GM23248 (cell line): ENCODE measurements around the gene GALNT12. TPM values are rescaled to one million over a fixed set of nuclear protein-coding genes. Genes with fewer than 3 reads are reported as not detected.
A peak's percentile ranks its signal among the peaks of the same experiment; 100 is the strongest.

ENCODE experiments used
- DNase-seq: peaks from one replicate; pipeline ENCODE4 v3.0.0-alpha.2; 2015
- H2AFZ ChIP-seq: fragments of 200-600 bp; sonication (generic); 2 replicates; pipeline ENCODE4 v1.6.1; 2016; ENCODE audit warnings: antibody characterized with exemption
- H3F3A ChIP-seq: fragments of 200-600 bp; sonication (generic); 2 replicates; pipeline ENCODE4 v1.6.1; 2016; ENCODE audit warnings: mild to moderate bottlenecking, antibody characterized with exemption, mixed run types; ENCODE audit not compliant: insufficient read depth
- H3K27ac ChIP-seq: fragments of 200-600 bp; sonication (generic); 2 replicates; pipeline ENCODE4 v1.5.1; 2016; ENCODE audit warnings: mild to moderate bottlenecking
- H3K27me3 ChIP-seq: fragments of 200-600 bp; sonication (generic); replicated peaks from 2 replicates; pipeline ENCODE4 v1.6.1; 2016; ENCODE audit warnings: mild to moderate bottlenecking; ENCODE audit not compliant: insufficient read depth
- H3K36me3 ChIP-seq: fragments of 200-600 bp; sonication (generic); 2 replicates; pipeline ENCODE4 v1.6.1; 2016; ENCODE audit warnings: low read depth, mild to moderate bottlenecking
- H3K4me1 ChIP-seq: fragments of 200-600 bp; sonication (generic); 2 replicates; pipeline ENCODE4 v1.6.1; 2016; ENCODE audit warnings: mild to moderate bottlenecking; ENCODE audit not compliant: insufficient read depth
- H3K4me2 ChIP-seq: fragments of 200-600 bp; sonication (generic); one replicate; pipeline ENCODE4 v1.6.1; 2016; ENCODE audit warnings: mild to moderate bottlenecking; ENCODE audit not compliant: unreplicated experiment
- H3K4me3 ChIP-seq: fragments of 200-600 bp; sonication (generic); 2 replicates; pipeline ENCODE4 v1.5.1; 2016; ENCODE audit warnings: mild to moderate bottlenecking
- H3K79me2 ChIP-seq: fragments of 200-600 bp; sonication (generic); 2 replicates; pipeline ENCODE4 v1.6.1; 2016; ENCODE audit warnings: mild to moderate bottlenecking; ENCODE audit not compliant: insufficient read depth
- H3K9ac ChIP-seq: fragments of 200-600 bp; sonication (generic); 2 replicates; pipeline ENCODE4 v1.6.1; 2016; ENCODE audit warnings: mild to moderate bottlenecking
- H3K9me2 ChIP-seq: fragments of 200-600 bp; sonication (generic); 2 replicates; pipeline ENCODE4 v1.6.1; 2016; ENCODE audit warnings: mixed run types, mild to moderate bottlenecking, moderate library complexity; ENCODE audit not compliant: insufficient read depth
- H3K9me3 ChIP-seq: fragments of 200-600 bp; sonication (generic); one replicate; pipeline ENCODE4 v1.6.1; 2017; ENCODE audit warnings: low read depth
- H4K20me1 ChIP-seq: fragments of 200-600 bp; sonication (generic); 2 replicates; pipeline ENCODE4 v1.6.0; 2016; ENCODE audit not compliant: insufficient read depth
- EZH2 ChIP-seq: fragments of 200-600 bp; sonication (generic); IDR thresholded peaks from 2 replicates; pipeline ENCODE4 v1.6.1; 2018; ENCODE audit warnings: antibody characterized with exemption, mild to moderate bottlenecking; ENCODE audit not compliant: insufficient read depth, poor library complexity, severe bottlenecking
- EZH2phosphoT487 ChIP-seq: fragments of 200-600 bp; sonication (generic); IDR thresholded peaks from 2 replicates; pipeline ENCODE4 v1.6.1; 2018; ENCODE audit warnings: antibody characterized with exemption, moderate library complexity, mild to moderate bottlenecking, low read depth; ENCODE audit not compliant: insufficient read depth
- WGBS, 2 experiments: methylation state at CpG; one replicate each; pipeline ENCODE4 v1.1.6; 2015 to 2017; ENCODE audit warnings: low lambda C conversion rate in 2 of 2, low coverage in 1 of 2; ENCODE audit errors: missing lambda C conversion rate in 2 of 2; 5-methylcytosine and 5-hydroxymethylcytosine counted together
- in situ Hi-C: fragments of 300-500 bp; cut with MboI; formaldehyde crosslinking; loops from 2 replicates; pipeline ENCODE4 v1.15.0; 2020
- polyA plus RNA-seq: library from polyadenylated mRNA; unstranded; fragments of >200 nt; fragmentation: Nextera tagmentation; extraction: Ambion mirVana; gene quantifications from 2 replicates; pipeline ENCODE4 v1.2.1, GENCODE V29; 2016
- total RNA-seq: library from RNA; depleted of rRNA; stranded (reverse); fragments of >200 nt; shearing (Covaris generic); gene quantifications from 2 replicates; pipeline ENCODE4 v1.2.3, GENCODE V29; 2014

GALNT12 gene
- total and polyA plus RNA-seq, 2 experiments from 2014 or later, result 0.74 to 10.1 TPM

GRCh38 chr9:98823666-98824334, 16.3 kb downstream of the GALNT12 start:
- Histone ChIP-seq H3K36me3 (no peaks in the 10 kb centered on the region; the same call in 1 of the 2 replicates), H3K9me2 (no peaks in the 10 kb centered on the region), H3K4me1 (no peaks in the 10 kb centered on the region), H3F3A (no peaks in the 10 kb centered on the region), H4K20me1 (no peaks in the 10 kb centered on the region), H3K27ac (no peak overlapping the region), H3K9ac (no peak overlapping the region), H3K4me3 (no peak overlapping the region), H3K9me3 (no peaks in the 10 kb centered on the region), H2AFZ (no peak overlapping the region), H3K4me2 (no peak overlapping the region), H3K27me3 (no peaks in the 10 kb centered on the region), H3K79me2 (no peaks in the 10 kb centered on the region)
- DNase-seq, result peak; percentile 9
- TF ChIP-seq EZH2, result no peak
- no peak for TF ChIP-seq EZH2phosphoT487
- in situ Hi-C loops, result no loop called here
- WGBS, 2 experiments, result 92 to 96% methylated on average over 3 of the region's 3 CpGs

DNA sequence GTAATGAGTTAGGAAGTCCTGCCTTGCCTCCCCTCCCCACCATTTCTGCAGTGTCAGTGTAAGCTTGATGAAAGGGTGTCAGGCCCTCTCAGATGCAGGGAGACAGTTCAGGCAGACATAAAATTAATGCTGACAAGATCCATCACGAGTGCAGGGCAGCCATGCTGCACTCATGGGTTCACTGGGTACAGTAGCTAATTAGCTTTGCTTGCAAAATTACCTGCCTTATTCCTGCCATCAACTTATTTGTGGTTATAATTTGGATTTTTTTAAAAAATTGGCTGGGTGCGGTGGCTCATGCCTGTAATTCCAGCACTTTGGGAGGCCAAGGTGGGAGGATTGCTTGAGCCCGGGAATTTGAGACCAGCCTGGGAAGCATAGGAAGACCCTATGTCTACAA, 17.9 kb downstream of the GALNT12 start:
- TF ChIP-seq EZH2, result no peak
- TF ChIP-seq EZH2phosphoT487, result no peak
- H3K79me2 ChIP-seq, result no peaks in the 10 kb centered on the region
- H3K27me3 ChIP-seq, result no peaks in the 10 kb centered on the region
- H3K9me2 ChIP-seq, result no peaks in the 10 kb centered on the region
- H4K20me1 ChIP-seq, result no peaks in the 10 kb centered on the region
- no peaks in the 10 kb centered on the region for H3K4me1 ChIP-seq
- H3K9me3 ChIP-seq, result no peaks in the 10 kb centered on the region
- no peak for DNase-seq
- H3K36me3 ChIP-seq, result no peaks in the 10 kb centered on the region
- H3K9ac ChIP-seq, result no peak overlapping the region
- H3F3A ChIP-seq, result no peaks in the 10 kb centered on the region
- no peak overlapping the region for H3K4me3 ChIP-seq
- H3K27ac ChIP-seq, result no peak overlapping the region
- no peak overlapping the region for H2AFZ ChIP-seq
- H3K4me2 ChIP-seq, result no peak overlapping the region
- WGBS, 2 experiments, result 57 to 63% methylated on average over 3 of the region's 3 CpGs
- in situ Hi-C loops, result no loop called here

DNA sequence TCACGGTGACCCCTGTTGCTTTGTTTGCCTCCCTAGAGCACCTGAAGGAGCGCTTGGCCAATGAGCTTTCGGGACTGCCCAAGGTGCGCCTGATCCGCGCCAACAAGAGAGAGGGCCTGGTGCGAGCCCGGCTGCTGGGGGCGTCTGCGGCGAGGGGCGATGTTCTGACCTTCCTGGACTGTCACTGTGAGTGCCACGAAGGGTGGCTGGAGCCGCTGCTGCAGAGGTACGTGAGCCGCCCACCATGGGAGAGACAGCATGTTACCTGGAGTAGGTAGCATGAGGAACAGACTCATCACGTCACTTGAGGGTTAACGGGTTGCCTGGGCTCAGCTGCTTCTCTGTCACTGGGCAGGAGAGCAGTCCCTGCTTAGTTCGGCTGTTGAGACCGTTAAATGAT, 19.2 kb downstream of the GALNT12 start:
- no peak for TF ChIP-seq EZH2
- in situ Hi-C loops, result no loop called here
- whole genome bisulfite sequencing, 2 experiments, result 78 to 85% methylated on average over 15 to 20 of the region's 20 CpGs

DNA sequence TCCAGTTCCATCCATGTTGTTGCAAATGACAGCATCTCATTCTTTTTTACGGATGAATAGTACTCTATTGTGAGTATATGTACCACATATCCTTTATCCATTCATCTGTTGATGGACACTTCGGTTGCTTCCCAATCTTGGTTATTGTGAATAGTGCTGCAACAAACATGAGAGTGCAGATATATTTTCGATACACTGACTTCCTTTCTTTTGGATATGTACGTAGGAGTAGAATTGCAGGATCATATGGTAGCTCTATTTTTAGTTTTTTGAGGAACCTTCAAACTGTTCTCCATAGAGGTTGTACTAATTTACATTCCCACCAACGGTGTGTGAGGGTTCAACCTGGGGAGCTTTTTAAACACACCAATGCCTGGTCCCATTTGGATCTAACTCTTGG, 22.3 kb downstream of the GALNT12 start:
- DNase-seq, result no peak
- no peaks in the 10 kb centered on the region for H3K27me3 ChIP-seq
- no peaks in the 10 kb centered on the region for H3K9me2 ChIP-seq
- no peaks in the 10 kb centered on the region for H3K79me2 ChIP-seq
- no peak for TF ChIP-seq EZH2phosphoT487
- no peak for TF ChIP-seq EZH2
- in situ Hi-C loops, result no loop called here
- no peak overlapping the region for H3K4me3 ChIP-seq
- H2AFZ ChIP-seq, result no peak overlapping the region
- no peaks in the 10 kb centered on the region for H3K9me3 ChIP-seq
- no peaks in the 10 kb centered on the region for H3F3A ChIP-seq
- H3K4me2 ChIP-seq, result no peak overlapping the region
- no peaks in the 10 kb centered on the region for H3K4me1 ChIP-seq
- no peak overlapping the region for H3K9ac ChIP-seq
- no peak overlapping the region for H3K27ac ChIP-seq
- WGBS, 2 experiments, result 86 to 92% methylated on average over 5 of the region's 5 CpGs
- H4K20me1 ChIP-seq, result no peaks in the 10 kb centered on the region
- H3K36me3 ChIP-seq, result no peaks in the 10 kb centered on the region

More for the DNA sequence above, 19.2 kb downstream of the GALNT12 start:
- Histone ChIP-seq H3K4me2 (no peak overlapping the region), H3K4me1 (no peaks in the 10 kb centered on the region), H3K9me3 (no peaks in the 10 kb centered on the region), H2AFZ (no peak overlapping the region), H3K9me2 (no peaks in the 10 kb centered on the region), H3K27ac (no peak overlapping the region), H3F3A (no peaks in the 10 kb centered on the region), H3K4me3 (no peak overlapping the region), H3K79me2 (no peaks in the 10 kb centered on the region), H3K9ac (no peak overlapping the region), H4K20me1 (no peaks in the 10 kb centered on the region), H3K27me3 (no peaks in the 10 kb centered on the region), H3K36me3 (no peaks in the 10 kb centered on the region)
- DNase-seq, result no peak

- no peak for TF ChIP-seq EZH2
- Histone ChIP-seq H2AFZ (no peak overlapping the region), H3K4me1 (no peaks in the 10 kb centered on the region), H3K79me2 (no peaks in the 10 kb centered on the region), H3K27ac (no peak overlapping the region), H3K9me3 (no peaks in the 10 kb centered on the region), H3F3A (no peaks in the 10 kb centered on the region), H3K9ac (no peak overlapping the region), H3K27me3 (no peaks in the 10 kb centered on the region), H3K9me2 (no peaks in the 10 kb centered on the region), H4K20me1 (no peaks in the 10 kb centered on the region), H3K4me3 (no peak overlapping the region), H3K4me2 (no peak overlapping the region), H3K36me3 (no peaks in the 10 kb centered on the region)
- no peak for DNase-seq
- WGBS, 2 experiments, result 95 to 96% methylated on average over 5 of the region's 5 CpGs
- in situ Hi-C loops, result no loop called here
Measured at GRCh38 chr9:98830554-98830953, 23.1 kb downstream of the GALNT12 start.
